NOMO-1 (cell line): ENCODE measurements around the gene EIF4E2.
"Not testable (repeated sequence)": the region's sequence is repeated elsewhere in the genome, so short reads cannot be mapped to it uniquely, and the experiment has no call there.

ENCODE experiments used
- DNase-seq, 2 experiments: peaks; one replicate each; lab custom pipeline; 2025; ENCODE audit not compliant: unreplicated experiment in 2 of 2; lab: John Stamatoyannopoulos, UW

EIF4E2 gene

GRCh38 chr2:232556426-232556825 lies 5.9 kb downstream of the EIF4E2 start:
- DNase-seq = no peak

GRCh38 chr2:232562515-232563151 lies 12.1 kb downstream of the EIF4E2 start:
- DNase-seq = no peak

GRCh38 chr2:232563580-232563979 lies 13.1 kb downstream of the EIF4E2 start:
- DNase-seq = no peak

GRCh38 chr2:232567721-232568120 lies 17.2 kb downstream of the EIF4E2 start:
- no peak for DNase-seq

- DNase-seq = peak; percentile 24 to 59
These were observed 17.7 kb downstream of the EIF4E2 start for GRCh38 chr2:232568161-232568560.

- DNase-seq = no peak
These were observed 19.1 kb downstream of the EIF4E2 start for GRCh38 chr2:232569541-232569940.

GRCh38 chr2:232570481-232570880 lies 20.0 kb downstream of the EIF4E2 start:
- DNase-seq = not testable (repeated sequence)

- DNase-seq = no peak
These were observed 20.6 kb downstream of the EIF4E2 start for GRCh38 chr2:232571026-232571474.

- no peak for DNase-seq
These were observed 22.6 kb downstream of the EIF4E2 start for GRCh38 chr2:232573042-232573441.

- no peak for DNase-seq
These were observed 23.4 kb downstream of the EIF4E2 start for GRCh38 chr2:232573771-232574435.

GRCh38 chr2:232574674-232575403 lies 24.4 kb downstream of the EIF4E2 start:
- DNase-seq = no peak

- DNase-seq = no peak
These were observed 24.9 kb downstream of the EIF4E2 start for GRCh38 chr2:232575404-232575746.

GRCh38 chr2:232576995-232577394 lies 26.5 kb downstream of the EIF4E2 start:
- DNase-seq = no peak

GRCh38 chr2:232577841-232578240 lies 27.4 kb downstream of the EIF4E2 start:
- no peak for DNase-seq

GRCh38 chr2:232578626-232579025 lies 28.1 kb downstream of the EIF4E2 start:
- DNase-seq = no peak

GRCh38 chr2:232580648-232580981 lies 30.1 kb downstream of the EIF4E2 start:
- DNase-seq = no peak

GRCh38 chr2:232581725-232582124 lies 31.2 kb downstream of the EIF4E2 start:
- DNase-seq = no peak

GRCh38 chr2:232584238-232584637 lies 33.7 kb downstream of the EIF4E2 start:
- no peak for DNase-seq

- DNase-seq = no peak
These were observed 36.5 kb downstream of the EIF4E2 start for GRCh38 chr2:232586943-232587505.

GRCh38 chr2:232587512-232587911 lies 37.0 kb downstream of the EIF4E2 start:
- DNase-seq = peak in 1 of 2 experiments; percentile 15

- no peak for DNase-seq
These were observed 37.5 kb downstream of the EIF4E2 start for GRCh38 chr2:232588031-232588430.
